Measurements from ENCODE around the gene JAKMIP1.

JAKMIP1 gene

DNA sequence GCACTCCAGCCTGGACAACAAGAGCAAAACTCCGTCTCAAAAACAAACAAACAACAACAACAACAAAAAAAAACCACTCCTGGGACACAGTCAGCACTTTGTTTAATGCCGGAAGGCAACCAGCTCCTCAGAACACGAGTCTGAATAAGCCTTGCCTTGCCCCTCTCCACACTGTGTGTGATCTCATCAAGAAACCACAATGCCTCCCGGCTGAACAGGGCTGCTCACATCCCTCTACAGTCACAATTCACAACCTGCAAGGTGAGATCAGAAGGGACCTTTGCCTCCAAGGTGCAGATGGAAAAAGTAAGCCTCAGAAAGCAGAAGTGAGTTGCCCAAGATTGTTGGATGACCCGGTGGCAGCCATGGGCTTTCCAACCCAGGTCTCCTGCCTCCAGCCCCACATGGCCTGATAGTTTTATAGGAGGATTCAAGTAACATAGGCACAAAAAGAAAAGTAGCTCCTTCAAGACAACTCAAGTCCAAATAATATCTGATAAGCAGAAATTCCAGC lies 80.8 kb downstream of the JAKMIP1 start:
- DNase-seq (ENCODE audit: low spot score), result no peak

DNA sequence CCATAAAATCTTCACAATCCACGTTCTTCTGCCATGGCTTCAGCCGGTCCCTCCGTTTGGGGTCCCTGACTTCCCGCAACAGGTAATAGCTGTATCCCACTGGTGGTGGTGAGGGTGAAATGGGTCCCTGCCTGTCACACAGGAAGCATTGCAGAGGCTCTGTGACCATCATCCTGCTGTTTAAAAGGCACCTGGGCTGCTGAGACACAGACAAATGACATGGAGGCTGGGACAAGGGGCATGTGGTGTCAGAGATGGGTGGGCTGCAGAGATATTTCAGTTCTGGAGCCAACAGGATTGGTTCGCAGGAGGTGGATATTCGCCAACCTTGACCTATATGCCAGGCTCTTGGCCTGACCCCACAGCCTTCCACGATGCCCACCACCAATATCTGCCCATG lies 82.1 kb downstream of the JAKMIP1 start:
- DNase-seq (ENCODE audit: low spot score), result no peak

DNA sequence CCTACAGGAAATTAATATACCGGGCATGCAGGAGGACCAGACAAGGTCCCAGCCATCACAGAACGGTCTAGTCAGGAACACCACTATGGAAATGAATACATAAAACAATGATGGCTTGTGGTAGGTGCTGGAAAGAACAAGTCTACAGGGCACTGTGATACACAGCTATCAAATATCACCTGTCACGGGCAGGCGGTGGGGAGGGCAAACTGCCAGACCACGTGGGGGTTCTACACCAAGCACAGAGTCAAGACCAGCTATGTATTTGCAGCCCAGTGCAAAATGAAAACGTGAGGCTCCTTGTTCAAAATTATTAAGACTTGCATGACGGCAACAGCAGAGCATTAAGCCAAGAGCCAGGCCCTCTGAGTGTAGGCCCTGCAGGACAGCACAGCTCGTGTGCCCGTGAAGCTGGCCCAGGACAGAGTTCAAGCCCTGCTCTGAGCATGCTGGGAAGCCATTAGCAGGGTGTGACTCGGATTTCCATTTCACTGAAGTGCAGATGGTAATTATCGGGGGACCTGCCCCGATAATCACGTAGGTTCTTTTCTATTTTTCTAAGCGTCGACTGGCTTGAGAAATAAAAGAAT lies 83.6 kb downstream of the JAKMIP1 start:
- DNase-seq (ENCODE audit: low spot score), result no peak

- DNase-seq (ENCODE audit: low spot score), result no peak
These were observed 84.4 kb downstream of the JAKMIP1 start for GRCh38 chr4:6115746-6116586.

DNA sequence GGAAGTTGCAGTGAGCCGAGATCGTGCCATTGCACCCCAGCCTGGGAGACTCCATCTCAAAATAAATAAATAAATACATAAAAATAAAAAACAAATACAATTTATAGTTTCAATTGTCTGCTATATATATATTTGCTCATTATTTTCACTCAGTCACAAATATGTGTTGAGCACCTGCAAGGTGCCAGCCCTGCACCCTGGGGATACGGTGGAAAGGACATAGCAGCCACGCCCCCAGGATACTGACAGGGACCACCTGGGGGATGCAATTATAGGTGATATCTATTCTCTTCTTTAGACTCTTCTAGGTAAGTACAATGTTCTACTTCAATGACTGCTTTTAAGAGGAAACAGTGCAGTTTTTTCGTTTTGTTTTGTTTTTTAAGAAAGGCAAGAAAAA lies 85.0 kb downstream of the JAKMIP1 start:
- no peak for DNase-seq (ENCODE audit: low spot score)

DNA sequence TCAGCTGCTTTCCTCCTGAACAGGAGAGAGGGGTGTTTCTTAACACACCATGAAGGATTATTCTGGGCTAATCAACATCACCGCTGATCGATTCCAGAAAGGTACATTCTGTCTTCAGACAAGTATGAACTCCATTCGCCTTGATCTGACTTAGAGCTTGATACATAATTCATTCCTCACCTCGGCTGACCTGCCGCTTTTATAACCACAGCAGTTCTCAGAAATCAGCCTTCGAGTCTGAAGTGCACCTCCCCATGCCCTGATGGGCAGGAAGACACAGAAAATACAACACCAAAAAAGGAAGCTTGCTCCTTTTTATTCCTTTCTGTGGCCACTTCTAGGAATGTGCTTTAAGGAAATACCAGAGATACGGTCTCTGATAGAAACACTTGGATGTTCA lies 85.7 kb downstream of the JAKMIP1 start:
- DNase-seq (ENCODE audit: low spot score), result no peak

DNA sequence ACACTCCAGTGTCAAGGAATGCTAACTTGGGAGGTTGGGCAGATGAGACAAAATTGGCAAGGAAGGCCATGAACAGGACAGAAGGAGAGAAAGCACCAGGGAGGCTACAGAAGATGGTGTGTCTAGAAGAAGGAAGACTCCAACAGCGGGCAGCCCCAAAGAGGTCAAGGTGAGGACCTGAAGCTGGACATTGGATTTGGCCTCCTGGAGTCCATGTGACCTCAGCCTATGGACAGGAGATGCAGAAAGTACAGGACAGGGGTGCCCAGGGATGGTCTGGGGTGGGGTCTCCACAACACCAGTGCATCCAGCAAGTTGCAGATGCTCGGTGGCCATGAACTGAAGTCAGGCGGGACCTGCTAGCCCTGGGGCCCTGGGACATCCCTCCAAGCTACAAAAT lies 86.2 kb downstream of the JAKMIP1 start:
- no peak for DNase-seq (ENCODE audit: low spot score)

- no peak for DNase-seq (ENCODE audit: low spot score)
These were observed 86.7 kb downstream of the JAKMIP1 start for GRCh38 chr4:6113641-6114040.

DNA sequence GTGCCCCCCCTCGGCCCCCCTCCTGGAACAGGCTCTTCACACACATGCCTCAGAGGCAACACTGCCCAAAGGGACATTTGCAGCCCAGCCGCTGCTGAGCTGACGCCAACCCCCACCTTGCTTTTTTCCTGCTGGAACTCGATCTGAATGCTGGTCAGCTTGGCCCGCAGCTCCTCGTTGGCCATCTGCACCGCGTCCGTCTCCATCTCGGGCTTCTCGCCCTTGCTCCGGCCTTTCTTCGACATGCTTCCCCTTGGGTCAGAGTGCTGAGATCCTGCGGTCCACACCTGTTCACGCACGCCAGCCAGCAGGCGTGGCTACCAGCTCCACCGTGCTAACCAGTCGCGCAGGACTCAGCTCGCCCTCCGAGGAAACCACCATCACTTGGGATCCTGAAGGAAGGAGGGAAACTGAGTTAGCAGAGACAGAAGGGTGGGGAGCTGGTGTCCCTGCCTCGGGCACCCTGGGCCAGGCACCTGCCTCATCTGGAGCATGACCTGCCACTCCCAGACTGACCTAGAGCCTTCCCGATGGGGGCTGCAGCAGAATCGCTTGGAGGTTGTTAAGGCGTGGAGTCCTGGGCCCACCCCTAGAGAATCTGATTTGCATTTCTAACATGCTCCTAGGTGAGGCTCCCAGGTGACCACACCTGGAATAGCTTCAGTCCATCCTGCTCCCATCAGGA lies 87.6 kb downstream of the JAKMIP1 start:
- DNase-seq (ENCODE audit: low spot score), result no peak

DNA sequence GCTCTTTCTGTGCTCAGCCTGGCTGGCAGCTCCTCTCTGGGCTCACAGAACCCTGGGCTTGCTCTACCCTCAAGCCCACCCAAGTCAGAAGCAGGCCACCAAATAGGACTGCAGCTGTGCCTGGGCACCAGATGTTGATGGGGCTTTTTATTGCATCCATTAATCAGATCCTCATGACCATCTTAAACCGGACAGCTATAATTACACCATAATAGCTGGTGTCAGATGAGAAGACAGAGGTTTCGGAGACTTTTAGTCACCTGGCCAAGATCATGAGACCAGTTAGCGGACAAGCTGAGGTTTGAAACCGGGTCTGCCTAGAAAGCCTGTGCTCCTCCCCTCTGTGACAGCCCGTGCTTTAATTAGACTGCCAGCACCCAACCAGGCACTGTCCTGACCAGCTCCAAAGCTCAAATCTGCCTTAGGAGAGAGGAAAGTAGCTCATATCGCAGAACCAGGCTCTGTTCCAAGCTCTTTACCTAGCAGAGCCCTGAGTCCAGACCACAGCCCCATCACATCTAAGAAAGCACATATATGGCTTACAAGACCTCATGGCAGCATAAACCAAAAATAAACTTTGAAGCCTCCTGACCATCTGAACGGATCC lies 88.9 kb downstream of the JAKMIP1 start:
- no peak for DNase-seq (ENCODE audit: low spot score)

- DNase-seq (ENCODE audit: low spot score), result no peak
These were observed 89.5 kb downstream of the JAKMIP1 start for GRCh38 chr4:6110681-6111353.

- no peak for DNase-seq (ENCODE audit: low spot score)
These were observed 90.3 kb downstream of the JAKMIP1 start for GRCh38 chr4:6109842-6110560.

GRCh38 chr4:6107886-6108285 lies 92.5 kb downstream of the JAKMIP1 start:
- no peak for DNase-seq (ENCODE audit: low spot score)

DNA sequence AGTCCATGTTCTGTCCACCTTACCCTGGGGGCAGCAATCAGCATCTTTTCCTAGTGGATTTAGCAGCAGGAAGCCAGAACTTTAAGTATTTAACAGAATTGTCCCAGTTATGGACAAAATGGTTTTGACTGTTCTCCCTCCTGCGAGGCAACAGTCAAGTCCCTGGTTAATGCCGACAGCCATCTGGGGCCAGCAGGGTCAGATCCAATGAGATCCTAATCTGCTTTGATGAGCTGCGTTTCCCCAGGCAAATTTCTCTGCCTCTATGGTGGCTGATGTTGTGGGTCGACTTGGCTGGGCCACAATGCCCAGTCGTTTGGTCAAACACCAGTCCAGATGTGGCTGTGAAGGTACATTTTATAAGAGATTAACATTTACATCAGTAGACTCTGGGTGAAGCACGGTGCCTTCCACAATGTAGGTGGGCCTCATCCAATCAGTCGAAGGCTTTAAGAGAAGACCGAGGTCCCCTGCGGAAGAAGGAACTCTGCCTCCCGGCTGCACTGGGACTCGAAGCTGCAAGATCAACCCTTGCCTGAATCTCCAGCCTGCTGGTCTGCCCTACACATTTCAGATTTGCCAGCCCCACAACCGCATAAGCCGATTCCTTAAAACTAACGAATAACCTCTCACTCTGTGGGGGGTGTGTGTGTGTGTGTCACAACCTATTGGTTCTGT lies 93.1 kb downstream of the JAKMIP1 start:
- DNase-seq (ENCODE audit: low spot score), result no peak

DNA sequence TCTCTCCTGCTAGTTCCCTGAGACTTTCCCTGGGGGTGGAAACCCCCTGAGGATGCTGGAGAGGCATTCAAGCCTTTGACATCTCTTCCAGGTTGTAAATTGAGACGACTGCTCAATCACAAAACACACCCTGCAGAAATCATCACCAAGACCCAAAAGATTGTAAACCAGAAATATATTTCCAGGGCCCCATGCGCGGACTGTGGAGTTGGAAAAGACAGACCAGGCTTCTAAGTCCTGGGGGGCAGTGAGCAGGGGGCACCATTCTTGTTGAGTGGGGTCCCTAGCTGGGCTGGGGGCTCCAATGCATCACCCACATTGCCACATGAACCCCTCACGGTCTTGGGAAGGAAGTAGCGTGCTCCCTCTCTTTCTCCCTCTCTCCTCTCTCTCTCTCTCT lies 94.2 kb downstream of the JAKMIP1 start:
- no peak for DNase-seq (ENCODE audit: low spot score)

DNA sequence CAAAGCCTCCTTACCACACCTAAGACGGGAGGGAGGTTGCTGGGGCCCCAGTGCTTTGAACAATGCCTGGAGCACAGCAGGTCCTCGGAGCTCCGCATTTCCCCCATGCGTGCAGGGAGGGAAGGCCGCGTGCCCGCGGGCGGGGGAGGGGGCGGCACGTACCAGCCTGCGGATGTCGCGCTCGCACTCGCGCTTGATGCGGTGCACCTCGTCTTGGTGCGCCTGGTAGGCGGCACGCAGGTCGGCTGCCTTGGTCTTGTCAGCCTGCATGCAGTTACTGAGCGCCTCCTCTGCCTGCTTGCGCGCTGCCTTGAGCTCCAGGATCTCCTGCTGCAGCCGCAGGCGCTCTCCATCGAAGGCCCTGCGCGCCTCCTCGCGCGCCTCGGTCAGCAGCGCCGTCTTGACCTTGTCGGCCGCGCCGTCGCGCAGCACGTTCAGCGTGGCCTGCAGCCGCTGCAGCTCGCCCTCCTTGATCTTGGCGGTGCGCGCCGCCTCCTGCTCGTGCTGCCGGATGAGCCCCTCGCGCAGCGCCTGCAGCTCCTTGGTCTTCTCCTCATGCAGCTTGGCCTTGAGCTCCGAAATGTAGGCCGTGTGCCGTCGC lies 94.9 kb downstream of the JAKMIP1 start:
- no peak for DNase-seq (ENCODE audit: low spot score)

DNA sequence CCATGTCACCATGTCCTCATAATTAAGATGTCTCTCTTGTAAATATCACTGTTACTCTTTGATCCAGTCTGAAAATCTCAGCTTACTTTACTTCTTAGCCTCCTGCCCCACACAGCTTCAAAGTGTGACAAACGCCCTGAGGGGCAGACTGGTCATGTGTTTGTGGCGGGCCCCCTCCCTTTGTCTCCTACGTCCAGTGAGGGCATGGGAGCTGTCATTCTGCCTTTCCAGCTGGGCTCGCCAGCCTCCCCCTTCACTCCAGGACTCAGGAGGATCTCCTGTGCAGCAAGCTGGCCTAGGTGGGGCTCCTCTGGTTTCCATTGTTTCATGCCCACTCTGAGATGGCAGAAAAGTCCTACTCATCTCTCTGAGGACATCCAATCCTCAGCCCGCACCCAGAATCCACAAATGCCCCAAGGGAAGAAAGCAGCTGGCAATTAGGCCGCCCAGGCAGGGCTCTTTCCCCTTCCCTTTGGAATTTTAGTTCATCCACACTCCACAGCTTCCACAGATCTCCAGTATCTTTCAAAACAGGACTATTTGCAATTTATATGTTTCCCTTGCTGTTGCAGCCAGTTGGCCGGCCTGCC lies 95.7 kb downstream of the JAKMIP1 start:
- no peak for DNase-seq (ENCODE audit: low spot score)

DNA sequence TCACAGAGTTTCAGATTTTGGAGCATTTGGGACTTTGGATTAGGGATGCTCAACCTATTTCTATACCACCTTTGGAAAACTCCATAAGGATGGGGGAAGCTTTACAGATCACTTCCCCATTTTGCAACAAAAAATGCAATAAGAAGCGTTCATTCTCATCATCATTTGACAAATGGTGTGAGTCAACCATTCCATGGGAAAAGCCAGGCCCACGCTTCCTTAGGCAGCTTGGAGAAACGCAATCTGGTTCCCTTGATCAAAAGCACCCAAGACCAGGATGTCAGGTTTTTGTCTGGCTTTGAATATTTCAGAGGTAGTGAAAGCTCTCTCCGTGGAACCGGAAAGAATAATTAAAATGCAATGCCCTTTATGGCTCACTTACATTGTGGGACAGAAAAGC lies 102.8 kb downstream of the JAKMIP1 start:
- DNase-seq (ENCODE audit: low spot score), result no peak

DNA sequence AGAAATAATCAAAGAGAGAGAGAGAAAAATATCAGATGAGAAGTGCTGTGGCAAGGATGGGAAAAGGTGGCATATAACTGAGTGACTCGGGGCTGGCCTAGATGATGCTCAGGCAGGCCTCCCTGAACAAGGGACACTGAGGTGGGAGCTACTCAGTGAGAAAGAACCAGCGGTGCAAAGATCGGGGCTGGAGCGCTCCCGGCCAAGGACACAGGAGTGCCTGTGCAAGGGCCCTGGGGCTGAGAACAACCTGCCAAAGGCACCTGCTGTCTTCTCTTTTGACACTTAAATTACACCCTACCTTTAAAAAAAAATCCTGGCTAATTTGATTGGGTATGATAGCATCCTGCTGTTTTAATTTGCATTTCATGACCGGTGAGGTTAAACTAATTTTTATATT lies 104.5 kb downstream of the JAKMIP1 start:
- DNase-seq (ENCODE audit: low spot score), result no peak

Measured in AG08396 (cell line).